IPS-18c (cell line): Measurements from ENCODE around the gene IBA57.
"Not testable (repeated sequence)": the region's sequence is repeated elsewhere in the genome, so short reads cannot be mapped to it uniquely, and the experiment has no call there.

ENCODE experiments used
- H3K4me3 ChIP-seq: 2 replicates; pipeline ENCODE4 v1.7.0; 2013; ENCODE audit warnings: low read depth, mild to moderate bottlenecking, low read length, moderate library complexity; ENCODE audit not compliant: insufficient read depth
- H3K9me3 ChIP-seq: one replicate; pipeline ENCODE4 v1.6.1; 2013; ENCODE audit warnings: mild to moderate bottlenecking, low read length, moderate library complexity; ENCODE audit not compliant: control insufficient read depth, insufficient read depth

Gene IBA57

DNA sequence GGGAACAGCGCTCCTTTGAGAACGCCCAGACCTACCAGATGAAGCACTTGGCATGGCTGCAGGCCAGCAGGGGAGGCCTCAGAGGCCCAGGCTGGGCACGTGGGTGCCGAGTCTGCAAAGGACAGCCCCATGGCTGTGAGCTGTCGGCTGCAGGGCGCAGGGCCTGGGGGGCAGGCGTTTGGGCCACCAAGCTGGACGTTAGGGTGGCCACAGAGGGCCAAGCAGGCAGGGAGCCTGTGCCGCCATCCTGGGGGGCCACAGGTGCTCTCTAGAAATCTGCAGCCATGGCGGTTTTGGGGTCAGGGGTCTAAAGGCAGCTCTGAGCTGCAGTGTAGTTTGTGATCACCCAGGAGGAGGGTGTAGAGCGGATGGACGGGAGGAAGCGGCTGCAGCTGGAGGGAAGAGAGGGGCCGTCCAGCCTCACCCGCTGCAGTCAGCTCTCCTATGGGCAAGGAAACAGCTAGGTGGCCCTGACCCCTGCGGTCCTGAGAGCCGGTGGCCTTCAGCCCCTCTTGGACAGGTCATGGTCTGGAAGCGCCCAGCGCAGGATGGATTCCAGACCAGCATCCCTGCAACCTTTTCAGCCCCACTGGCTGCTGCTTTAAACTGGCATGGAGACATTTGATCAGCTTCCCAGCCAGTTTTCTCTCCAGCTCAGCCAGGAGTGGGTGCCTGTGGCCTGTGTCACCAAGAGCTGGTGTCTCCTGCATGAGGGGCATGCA is 11.0 kb downstream of the IBA57 start:
- H3K4me3 ChIP-seq: no peak overlapping the region
- no peaks in the 10 kb centered on the region for H3K9me3 ChIP-seq

GRCh38 chr1:228177183-228177475 is 11.5 kb downstream of the IBA57 start:
- no peaks in the 10 kb centered on the region for H3K9me3 ChIP-seq
- H3K4me3 ChIP-seq: no peak overlapping the region

DNA sequence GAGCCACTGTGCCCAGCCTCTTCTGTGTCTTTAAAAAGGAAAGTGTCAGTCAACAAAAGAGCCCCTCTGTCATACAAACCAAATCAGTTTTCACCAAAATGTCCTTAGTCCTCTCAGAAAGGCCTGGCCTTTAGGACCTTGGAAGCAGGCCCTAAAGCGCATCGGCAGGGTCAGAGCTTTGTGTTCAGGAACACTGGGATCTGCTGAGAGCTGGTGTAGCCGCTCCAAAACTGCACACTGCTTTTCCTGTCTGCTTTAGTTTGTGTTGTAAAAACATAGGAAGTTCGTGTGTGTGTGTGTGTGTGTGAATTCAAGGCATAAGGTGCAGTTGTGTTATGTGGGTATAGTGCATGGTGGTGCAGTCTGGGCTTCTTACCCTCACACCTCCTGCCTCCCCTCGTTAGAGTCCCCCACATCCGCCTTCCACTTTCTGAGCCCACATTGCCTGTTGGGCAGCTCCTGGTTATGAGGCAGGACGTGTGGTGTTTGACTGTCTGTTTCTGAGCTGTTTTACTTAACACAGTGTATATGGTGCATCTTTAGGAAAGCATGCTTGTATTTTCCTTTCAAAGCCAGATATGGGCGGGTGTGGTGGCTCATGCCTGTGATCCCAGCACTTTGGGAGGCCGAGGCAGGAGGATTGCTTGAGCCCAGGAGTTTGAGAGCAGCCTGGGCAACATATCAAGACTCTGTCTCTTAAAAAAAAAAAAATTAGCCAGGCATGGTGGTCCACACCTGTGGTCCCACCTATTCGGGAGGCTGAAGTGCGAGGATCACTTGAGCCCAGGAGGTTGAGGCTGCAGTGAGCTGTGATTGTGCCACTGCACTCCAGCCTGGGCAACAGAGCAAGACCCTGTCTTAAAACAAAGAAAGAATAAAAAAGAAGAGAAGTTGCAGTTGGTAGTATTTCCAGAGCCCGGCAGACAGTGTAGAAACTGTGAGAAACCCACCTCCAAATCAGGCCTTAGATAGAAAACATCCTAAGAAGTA is 12.4 kb downstream of the IBA57 start:
- Histone ChIP-seq H3K4me3 (no peak overlapping the region), H3K9me3 (no peaks in the 10 kb centered on the region)

DNA sequence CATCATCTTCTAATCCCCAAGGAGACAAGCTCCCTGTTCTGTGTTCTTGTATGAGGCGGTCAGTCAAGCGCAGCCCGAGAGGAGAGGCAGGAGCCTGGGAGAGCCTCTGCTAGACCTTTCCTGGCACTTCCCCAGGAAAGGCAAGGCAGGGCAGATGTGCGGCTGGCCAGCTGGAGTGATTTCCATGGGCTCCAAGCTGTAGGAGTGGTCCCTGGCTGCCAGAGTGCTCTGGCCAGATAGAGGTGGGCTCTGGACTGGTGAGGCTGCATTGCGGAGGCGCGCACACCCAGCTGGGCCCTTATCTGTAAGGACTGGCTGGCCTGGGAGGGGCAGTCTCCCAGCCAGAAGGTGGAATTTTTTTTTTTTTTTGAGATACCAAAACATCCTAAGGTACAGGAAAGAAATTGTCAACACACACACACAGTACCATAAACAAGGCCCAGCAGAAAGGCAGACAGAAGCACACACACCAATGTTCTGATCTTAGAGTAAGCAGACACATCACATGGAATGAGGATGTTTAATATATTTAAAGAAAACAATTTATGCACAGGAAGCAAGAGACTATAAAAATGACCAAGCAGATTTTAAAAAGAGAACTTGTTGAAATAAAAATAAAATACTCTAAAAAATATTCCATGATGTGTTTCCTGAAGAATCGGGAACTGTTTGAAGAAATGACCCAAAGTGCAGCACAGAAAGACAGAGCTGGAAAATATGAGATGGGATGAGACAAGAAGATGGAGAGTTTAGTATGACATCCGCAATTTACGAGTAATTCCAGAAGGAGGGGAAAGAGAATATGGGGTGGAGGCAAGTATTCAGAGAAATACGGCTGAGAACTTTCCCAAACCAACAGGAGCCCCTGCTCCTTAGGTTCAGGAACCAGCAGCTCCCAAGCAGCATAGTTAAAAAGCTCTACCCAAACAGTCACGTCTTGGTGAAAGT is 13.4 kb downstream of the IBA57 start:
- Histone ChIP-seq H3K9me3 (no peaks in the 10 kb centered on the region), H3K4me3 (no peak overlapping the region)

DNA sequence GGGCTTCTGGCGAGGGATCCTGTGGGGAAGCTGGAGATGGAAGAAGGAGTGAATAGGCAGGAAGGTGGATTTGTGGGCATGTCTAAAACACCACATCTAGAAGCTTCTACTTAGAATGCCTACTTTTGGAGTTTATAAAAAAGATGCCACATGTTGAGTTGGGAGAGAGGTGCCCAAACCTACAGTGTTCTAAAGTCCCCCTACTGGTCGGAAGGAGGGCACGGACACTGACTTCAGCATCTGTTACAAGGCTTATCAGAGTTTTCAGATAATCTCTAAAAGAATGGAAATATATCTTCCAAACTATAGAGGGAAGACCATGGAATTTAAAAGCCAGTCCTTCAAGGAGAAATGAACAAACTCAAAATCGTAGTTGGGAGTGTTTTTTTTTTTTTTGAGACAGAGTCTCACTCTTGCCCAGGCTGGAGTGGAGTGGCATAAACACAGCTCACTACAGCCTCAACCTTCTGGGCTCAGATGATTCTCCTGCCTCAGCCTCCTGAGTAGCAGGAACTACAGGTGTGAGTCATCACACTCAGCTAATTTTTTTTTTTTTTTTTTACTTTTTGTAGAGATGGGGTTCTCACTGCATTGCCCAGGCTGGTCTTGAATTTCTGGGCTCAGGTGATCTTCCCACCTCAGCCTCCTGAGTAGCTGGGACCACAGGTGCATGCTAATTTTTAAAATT is 14.8 kb downstream of the IBA57 start:
- Histone ChIP-seq H3K9me3 (no peaks in the 10 kb centered on the region), H3K4me3 (no peak overlapping the region)

- Histone ChIP-seq H3K9me3 (no peaks in the 10 kb centered on the region), H3K4me3 (no peak overlapping the region)
Observed at GRCh38 chr1:228180959-228181644, 15.5 kb downstream of the IBA57 start.

- Histone ChIP-seq H3K4me3 (no peak overlapping the region), H3K9me3 (no peaks in the 10 kb centered on the region)
Observed at GRCh38 chr1:228181645-228182034, 16.0 kb downstream of the IBA57 start.

- Histone ChIP-seq H3K4me3 (no peak overlapping the region), H3K9me3 (no peaks in the 10 kb centered on the region)
Observed at GRCh38 chr1:228182296-228183030, 16.9 kb downstream of the IBA57 start.

- no peaks in the 10 kb centered on the region for H3K9me3 ChIP-seq
- no peak overlapping the region for H3K4me3 ChIP-seq
Observed at GRCh38 chr1:228184152-228184551, 18.5 kb downstream of the IBA57 start.

- H3K9me3 ChIP-seq: no peaks in the 10 kb centered on the region
- H3K4me3 ChIP-seq: no peak overlapping the region
Observed at GRCh38 chr1:228185641-228185965, 20.0 kb downstream of the IBA57 start.

DNA sequence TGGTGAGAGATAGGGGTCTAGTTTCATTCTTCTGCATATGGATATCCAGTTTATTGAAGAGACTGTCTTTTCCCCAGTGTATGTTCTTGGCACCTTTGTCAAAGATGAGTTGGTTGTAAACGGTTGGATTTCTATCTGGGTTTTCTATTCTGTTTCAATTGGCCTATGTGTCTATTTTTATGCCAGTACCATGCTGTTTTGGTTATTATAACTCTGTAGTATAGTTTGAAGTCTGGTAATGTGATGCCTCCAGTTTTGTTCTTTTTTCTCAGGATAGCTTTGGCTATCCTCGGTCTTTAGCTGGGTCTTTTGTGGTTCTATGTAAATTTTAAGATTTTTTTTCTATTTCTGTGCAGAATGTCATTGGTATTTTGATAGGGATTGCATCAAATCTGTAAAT is 22.6 kb downstream of the IBA57 start:
- not testable (repeated sequence) for H3K4me3 ChIP-seq, H3K9me3 ChIP-seq

DNA sequence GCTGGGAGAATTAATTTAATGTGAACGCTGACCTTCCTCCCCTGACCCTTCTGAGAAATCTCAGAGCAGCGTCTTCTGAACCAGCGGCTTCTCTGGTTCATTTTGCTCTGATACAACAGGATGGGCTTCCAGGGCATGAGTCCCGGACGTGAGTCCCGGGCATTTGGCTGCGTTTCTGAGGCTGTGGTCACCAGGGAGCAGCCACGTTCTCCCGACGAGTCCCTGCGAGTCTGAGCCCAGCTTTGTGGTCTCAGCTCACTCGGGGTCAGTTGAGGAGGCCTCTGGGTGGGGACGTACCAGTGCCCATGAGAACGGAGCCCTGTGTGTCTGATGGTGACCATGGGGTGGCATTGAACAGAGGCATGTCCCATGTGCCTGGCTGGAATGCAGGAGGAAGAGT is 24.6 kb downstream of the IBA57 start:
- Histone ChIP-seq H3K9me3 (no peaks in the 10 kb centered on the region), H3K4me3 (no peak overlapping the region)

DNA sequence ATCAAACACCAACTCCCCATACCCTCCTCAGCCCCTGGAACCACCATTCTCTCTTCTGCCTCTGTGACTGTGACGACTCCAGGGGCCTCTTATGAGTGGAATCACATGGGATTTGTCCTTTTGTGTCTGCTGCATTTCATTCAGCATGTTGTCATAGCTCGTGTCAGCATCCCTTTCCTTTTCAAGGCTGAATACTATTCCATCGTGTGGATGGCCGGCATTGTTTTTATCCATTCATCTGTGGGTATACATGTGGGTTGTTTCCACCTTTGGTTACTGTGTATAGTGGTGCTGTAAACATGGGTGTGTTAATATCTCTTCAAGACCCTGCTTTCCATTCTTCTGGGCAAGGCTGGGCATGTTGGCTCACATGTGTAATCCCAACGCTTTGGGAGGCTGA is 25.2 kb downstream of the IBA57 start:
- H3K4me3 ChIP-seq: no peak overlapping the region
- H3K9me3 ChIP-seq: no peaks in the 10 kb centered on the region

DNA sequence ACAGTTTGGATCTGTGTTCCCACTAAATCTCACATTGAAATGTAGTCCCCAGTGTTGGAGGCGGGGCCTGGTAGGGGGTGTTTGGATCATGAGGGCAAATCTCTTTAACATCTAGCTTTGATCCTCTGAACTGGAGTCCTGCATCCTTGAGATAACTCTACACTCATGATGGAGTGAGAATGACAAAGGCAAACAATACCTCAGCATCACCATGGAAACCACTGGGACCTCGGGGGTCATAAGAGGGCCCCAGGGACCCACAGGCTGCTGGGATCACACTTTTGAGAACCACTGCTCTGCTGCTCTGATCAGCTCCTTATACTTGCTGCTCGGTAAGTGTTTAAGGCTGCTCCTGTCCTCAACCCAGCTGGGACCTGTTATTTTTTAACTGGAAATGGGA is 28.8 kb downstream of the IBA57 start:
- Histone ChIP-seq H3K9me3 (peaks cover 6% of the 10 kb centered on the region), H3K4me3 (no peak overlapping the region)

DNA sequence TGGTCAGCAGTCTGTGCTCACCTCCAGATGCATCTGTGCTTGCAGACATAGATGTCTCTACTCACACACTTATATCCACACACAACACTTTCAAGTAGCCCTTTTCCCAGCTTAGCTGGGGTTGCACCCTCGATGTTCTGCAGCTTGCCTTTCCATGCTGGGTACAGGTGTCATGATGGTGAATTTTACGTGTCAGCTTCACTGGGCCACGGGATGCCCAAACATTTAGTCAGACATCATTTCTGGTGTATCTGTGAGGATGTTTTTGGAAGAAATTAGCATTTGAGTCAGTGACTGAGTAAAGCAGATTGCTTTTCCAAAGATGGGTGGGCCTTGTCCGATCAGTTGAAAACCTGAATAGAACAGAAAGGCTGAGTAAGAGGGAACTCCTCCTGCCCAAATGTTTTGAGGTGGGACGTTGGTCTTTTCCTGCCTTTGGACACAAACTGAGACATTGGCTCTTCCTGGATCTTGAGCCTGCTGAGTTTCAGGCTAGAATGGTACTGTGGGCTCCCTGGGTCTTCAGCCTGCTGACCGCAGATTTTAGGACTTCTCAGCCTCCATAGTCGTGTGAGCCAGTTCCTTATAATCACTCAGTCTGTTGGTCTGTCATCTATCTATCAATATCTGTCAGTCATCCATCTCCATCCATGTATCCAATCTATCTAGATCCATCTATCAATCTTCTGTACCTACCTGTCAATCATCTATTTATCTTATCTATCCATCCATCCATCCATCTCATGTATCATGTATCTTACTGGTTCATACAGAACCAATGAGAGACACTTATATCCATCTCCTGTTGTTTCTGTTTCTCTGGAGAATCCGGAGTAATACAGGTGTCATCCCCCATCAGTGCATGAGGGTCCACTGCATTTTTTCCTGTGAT is 29.6 kb downstream of the IBA57 start:
- Histone ChIP-seq H3K9me3 (peaks cover 6% of the 10 kb centered on the region), H3K4me3 (no peak overlapping the region)
